Measurements from ENCODE around the gene MED13L. TPM values are rescaled to one million over a fixed set of nuclear protein-coding genes. Genes with fewer than 3 reads are reported as not detected.
A peak's percentile ranks its signal among the peaks of the same experiment; 100 is the strongest.

Gene MED13L
- total RNA-seq, 1 donor from 2014 or later, result 147 TPM

GRCh38 chr12:116317139-116317538, 39.6 kb upstream of the MED13L start:
- no peaks in the 10 kb centered on the region for H3K9me3 ChIP-seq
- no peak for DNase-seq
- no peaks in the 10 kb centered on the region for H3K27me3 ChIP-seq
- intact Hi-C loops (cut with DNase I), result no loop called here
- H3K4me1 ChIP-seq, result peaks cover 17% of the 10 kb centered on the region
- no peak for ATAC-seq
- no peak overlapping the region for H3K27ac ChIP-seq
- H3K4me3 ChIP-seq, result no peak overlapping the region
- H3K36me3 ChIP-seq, result no peaks in the 10 kb centered on the region
- TF ChIP-seq CTCF (IDR thresholded peaks at IDR 0.05), result no peak

GRCh38 chr12:116314477-116314876, 37.0 kb upstream of the MED13L start:
- ATAC-seq (peak; percentile 32), DNase-seq (no peak)
- H3K27ac ChIP-seq, result no peak overlapping the region
- no peaks in the 10 kb centered on the region for H3K27me3 ChIP-seq
- H3K4me1 ChIP-seq, result peaks cover 6% of the 10 kb centered on the region
- no peak overlapping the region for H3K4me3 ChIP-seq
- TF ChIP-seq CTCF (IDR thresholded peaks at IDR 0.05), result no peak
- no peaks in the 10 kb centered on the region for H3K36me3 ChIP-seq
- intact Hi-C loops (cut with DNase I), result no loop called here
- no peaks in the 10 kb centered on the region for H3K9me3 ChIP-seq

- H3K36me3 ChIP-seq, result no peaks in the 10 kb centered on the region
- no peak for TF ChIP-seq CTCF (IDR thresholded peaks at IDR 0.05)
- no peaks in the 10 kb centered on the region for H3K9me3 ChIP-seq
- no peak overlapping the region for H3K4me3 ChIP-seq
- no peak overlapping the region for H3K27ac ChIP-seq
- no peaks in the 10 kb centered on the region for H3K27me3 ChIP-seq
- H3K4me1 ChIP-seq, result no peaks in the 10 kb centered on the region
- ATAC-seq, result no peak
- no peak for DNase-seq
- intact Hi-C loops (cut with DNase I), result no loop called here
Measured at GRCh38 chr12:116313194-116313927, 35.9 kb upstream of the MED13L start.

- Histone ChIP-seq H3K4me1 (no peaks in the 10 kb centered on the region), H3K4me3 (no peak overlapping the region), H3K27ac (no peak overlapping the region), H3K27me3 (no peaks in the 10 kb centered on the region), H3K9me3 (no peaks in the 10 kb centered on the region), H3K36me3 (no peaks in the 10 kb centered on the region)
- no peak for TF ChIP-seq CTCF (IDR thresholded peaks at IDR 0.05)
- DNase-seq (no peak), ATAC-seq (no peak)
- intact Hi-C loops (cut with DNase I), result no loop called here
Measured at GRCh38 chr12:116310082-116310481, 32.6 kb upstream of the MED13L start.

- DNase-seq (no peak), ATAC-seq (no peak)
- no peak for TF ChIP-seq CTCF (IDR thresholded peaks at IDR 0.05)
- Histone ChIP-seq H3K27ac (no peak overlapping the region), H3K9me3 (no peaks in the 10 kb centered on the region), H3K4me3 (no peak overlapping the region), H3K27me3 (no peaks in the 10 kb centered on the region), H3K36me3 (no peaks in the 10 kb centered on the region), H3K4me1 (no peaks in the 10 kb centered on the region)
- intact Hi-C loops (cut with DNase I), result no loop called here
Measured at GRCh38 chr12:116309343-116309742, 31.9 kb upstream of the MED13L start.

GRCh38 chr12:116308647-116309046, 31.2 kb upstream of the MED13L start:
- DNase-seq (no peak), ATAC-seq (no peak)
- Histone ChIP-seq H3K4me3 (no peak overlapping the region), H3K9me3 (no peaks in the 10 kb centered on the region), H3K27me3 (no peaks in the 10 kb centered on the region), H3K36me3 (no peaks in the 10 kb centered on the region), H3K4me1 (peaks cover 3% of the 10 kb centered on the region), H3K27ac (no peak overlapping the region)
- intact Hi-C loops (cut with DNase I), result no loop called here
- no peak for TF ChIP-seq CTCF (IDR thresholded peaks at IDR 0.05)
